Posterior cingulate gyrus (tissue), 11 donors: Measurements from ENCODE around the gene CPLX3.

Experiments used
- DNase-seq, 10 donors: peaks; one replicate each; pipeline versions ENCODE4 v3.0.0 to v3.0.0-alpha.2; 2020 to 2021; ENCODE audit warnings: mixed read lengths in 3 of 10
- intact Hi-C: fragments of 100-400 bp; cut with DNase I; formaldehyde crosslinking; loops from one replicate; pipeline ENCODE4 v1.15.1; 2023

CPLX3 gene

GRCh38 chr15:74800559-74801094 lies 25.8 kb upstream of the CPLX3 start:
- DNase-seq, result peak in 1 of 10 donors; percentile 68
- intact Hi-C loops, result loop anchor here (1.0 kb wide), 1 partner anchor 29 kb away; no protein-coding TSS in a partner anchor

GRCh38 chr15:74801311-74801997 lies 25.0 kb upstream of the CPLX3 start:
- intact Hi-C loops, result no loop called here
- DNase-seq, result peak in 1 of 10 donors; percentile 79

DNA sequence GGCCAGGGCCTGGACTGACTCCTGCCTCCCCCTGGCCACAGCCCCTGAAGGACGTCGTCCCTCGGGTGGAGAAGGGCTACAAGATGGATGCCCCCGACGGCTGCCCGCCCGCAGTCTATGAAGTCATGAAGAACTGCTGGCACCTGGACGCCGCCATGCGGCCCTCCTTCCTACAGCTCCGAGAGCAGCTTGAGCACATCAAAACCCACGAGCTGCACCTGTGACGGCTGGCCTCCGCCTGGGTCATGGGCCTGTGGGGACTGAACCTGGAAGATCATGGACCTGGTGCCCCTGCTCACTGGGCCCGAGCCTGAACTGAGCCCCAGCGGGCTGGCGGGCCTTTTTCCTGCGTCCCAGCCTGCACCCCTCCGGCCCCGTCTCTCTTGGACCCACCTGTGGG lies 24.1 kb upstream of the CPLX3 start:
- no peak for DNase-seq
- intact Hi-C loops, result no loop called here

- intact Hi-C loops, result no loop called here
- no peak for DNase-seq
Observed at GRCh38 chr15:74802862-74803447, 23.5 kb upstream of the CPLX3 start.

DNA sequence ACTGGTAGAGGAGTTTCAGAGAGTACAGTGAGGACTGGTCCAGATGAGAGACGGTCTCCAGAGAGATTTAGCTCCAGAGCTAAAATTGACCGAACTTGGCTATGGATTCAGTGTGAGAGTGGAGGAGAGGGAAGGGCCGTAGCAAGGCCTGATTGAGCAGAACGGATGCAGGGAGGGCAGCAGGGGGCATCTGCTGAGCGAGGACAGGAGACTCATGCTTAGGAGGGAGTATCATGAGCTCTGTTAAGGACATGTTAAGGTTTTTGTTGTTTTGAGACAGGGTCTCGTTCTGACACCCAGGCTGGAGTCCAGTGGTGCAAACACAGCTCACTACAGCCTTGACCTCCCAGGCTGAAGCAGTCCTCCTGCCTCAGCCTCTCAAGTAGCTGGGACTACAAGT lies 21.5 kb upstream of the CPLX3 start:
- intact Hi-C loops, result no loop called here
- DNase-seq, result no peak

DNA sequence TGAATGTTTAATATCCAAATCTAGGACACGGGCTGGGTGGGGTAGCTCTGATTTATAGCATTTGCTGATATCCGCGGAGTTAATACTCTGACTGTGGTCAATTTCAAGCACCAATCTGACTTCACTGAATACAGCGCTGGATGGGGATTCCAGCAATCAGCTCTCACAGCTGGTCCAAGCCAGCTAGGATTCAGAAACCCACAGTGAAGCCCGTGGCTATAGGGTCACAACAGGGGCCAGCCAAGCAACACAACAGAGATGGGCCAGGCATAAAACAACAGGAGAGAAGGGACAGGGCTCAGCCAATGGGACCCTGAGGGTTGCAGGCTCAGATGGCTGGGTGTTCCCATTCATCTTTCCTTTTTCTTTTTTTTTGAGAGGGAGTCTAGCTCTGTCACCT lies 19.1 kb upstream of the CPLX3 start:
- intact Hi-C loops, result no loop called here
- DNase-seq, result peak in 1 of 10 donors; percentile 51

DNA sequence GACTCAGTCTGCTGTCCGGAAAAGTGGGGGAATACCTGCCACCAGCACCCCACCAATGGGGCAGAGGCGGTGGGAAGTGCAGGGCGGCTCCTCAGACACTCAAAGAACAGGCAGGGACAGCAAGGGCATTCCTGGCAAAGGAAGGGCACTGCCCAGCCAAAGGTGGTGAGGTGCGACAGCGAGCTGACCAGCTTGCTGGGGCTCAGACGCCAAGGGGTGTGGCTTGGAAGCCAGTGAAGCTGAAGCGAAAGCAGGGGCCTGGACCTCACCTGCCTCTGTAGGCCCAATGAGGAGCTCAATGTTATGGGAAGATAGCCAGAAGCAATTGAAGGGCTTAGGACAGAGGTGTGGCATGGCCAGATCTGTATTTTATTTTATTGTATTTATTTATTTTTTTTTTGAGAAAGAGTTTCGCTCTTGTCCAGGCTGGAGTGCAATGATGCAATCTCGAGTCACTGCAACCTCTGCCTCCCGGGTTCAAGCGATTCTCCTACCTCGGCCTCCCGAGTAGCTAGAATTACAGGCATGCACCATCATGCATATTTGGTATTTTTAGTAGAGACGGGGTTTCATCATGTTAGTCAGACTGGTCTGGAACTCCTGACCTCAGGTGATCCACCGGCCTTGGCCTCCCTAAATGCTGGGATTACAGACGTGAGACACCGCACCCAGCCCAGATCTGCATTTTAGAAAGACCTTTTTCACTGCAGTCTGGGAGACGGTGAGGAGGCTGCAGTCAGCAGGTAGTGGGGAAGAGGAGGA lies 18.2 kb upstream of the CPLX3 start:
- peak in 1 of 10 donors; percentile 48 for DNase-seq
- intact Hi-C loops, result no loop called here

- intact Hi-C loops, result no loop called here
- no peak for DNase-seq
Observed at GRCh38 chr15:74808840-74809229, 17.6 kb upstream of the CPLX3 start.

- no peak for DNase-seq
- intact Hi-C loops, result no loop called here
Observed at GRCh38 chr15:74809242-74809641, 17.2 kb upstream of the CPLX3 start.

DNA sequence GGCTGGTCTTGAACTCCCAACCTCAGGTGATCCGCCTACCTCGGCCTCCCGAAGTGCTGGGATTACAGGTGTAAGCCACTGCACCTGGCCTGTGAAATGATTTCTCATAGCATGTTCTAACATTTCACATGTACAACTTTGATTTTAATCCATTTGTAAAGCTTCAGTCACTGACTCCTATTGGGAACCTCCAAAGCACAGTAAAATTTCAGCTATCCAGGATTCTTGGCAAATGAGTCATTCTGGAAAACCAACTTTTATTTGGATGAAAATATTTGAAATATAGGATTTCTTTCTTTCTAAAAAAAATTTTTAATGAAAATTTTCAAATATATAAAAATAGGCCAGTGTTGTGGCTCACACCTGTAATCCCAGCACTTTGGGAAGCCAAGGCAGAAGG lies 16.5 kb upstream of the CPLX3 start:
- intact Hi-C loops, result no loop called here
- DNase-seq, result no peak

DNA sequence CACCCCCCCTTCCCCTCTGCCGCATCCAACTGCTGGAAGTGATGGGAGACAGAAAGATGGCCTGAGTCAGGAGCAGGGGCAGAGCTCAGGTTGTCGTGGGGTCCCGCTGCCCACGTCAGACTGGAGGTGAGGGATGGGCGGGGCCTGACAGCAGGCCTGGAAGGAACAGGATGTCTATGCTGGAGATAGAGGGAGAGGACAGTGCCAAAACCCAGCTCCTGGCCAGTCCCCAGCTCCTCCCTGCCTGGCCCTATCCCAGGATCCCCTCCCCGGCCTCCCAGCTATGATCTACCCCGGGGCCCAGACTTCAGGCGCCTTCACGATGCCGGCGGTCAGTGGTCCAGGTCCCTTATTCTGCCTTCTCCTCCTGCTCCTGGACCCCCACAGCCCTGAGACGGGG lies 13.9 kb upstream of the CPLX3 start, which contains the start of gene LMAN1L:
TSS of gene LMAN1L (plus strand) at position 303 of the 400 bp plus-strand sequence. CDS start at position 323, 20 bp downstream.
- DNase-seq, result peak in 2 of 10 donors; percentile 47 to 55
- intact Hi-C loops, result no loop called here

DNA sequence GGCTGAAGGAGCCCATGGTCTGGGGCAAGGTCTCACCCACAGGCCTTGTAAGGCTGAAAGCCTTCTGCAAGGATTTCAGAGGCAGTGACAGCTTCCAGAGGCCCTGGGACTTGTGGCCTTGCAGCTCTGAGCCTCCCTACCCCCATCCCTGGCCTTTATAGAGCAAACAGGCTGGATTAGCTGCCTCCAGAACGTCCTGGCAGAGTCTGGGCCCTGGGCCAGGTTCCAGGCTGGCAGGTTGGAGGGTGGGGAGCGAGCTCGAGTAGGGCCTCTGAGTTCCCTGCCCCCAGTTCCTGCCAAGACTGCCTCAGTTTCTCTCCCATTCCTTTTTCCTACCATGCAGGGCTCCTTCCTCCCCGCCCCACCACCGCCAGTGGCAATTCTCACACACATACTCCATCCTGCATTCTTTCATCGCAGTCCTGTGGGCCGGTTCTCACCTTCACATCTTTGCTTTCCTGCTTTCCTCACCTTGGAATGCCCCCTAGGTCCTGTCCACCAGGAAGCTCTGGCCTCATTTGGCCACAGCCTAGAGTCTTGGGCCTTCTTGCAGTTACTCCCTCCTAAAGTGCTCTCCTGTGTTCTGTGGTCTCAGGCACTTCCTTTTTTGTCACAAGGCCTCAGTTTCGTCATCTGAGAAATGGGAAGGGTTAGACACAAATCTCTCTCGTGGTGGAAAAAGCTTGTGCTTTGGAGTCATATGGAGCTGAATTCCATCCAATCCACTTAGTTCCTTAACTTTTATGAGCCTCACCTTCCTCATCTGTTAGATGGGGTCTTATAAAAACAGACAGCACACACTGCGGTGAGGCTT lies 11.1 kb upstream of the CPLX3 start:
- intact Hi-C loops, result no loop called here
- DNase-seq, result peak in 1 of 10 donors; percentile 58

GRCh38 chr15:74815961-74816360 lies 10.5 kb upstream of the CPLX3 start:
- intact Hi-C loops, result no loop called here

DNA sequence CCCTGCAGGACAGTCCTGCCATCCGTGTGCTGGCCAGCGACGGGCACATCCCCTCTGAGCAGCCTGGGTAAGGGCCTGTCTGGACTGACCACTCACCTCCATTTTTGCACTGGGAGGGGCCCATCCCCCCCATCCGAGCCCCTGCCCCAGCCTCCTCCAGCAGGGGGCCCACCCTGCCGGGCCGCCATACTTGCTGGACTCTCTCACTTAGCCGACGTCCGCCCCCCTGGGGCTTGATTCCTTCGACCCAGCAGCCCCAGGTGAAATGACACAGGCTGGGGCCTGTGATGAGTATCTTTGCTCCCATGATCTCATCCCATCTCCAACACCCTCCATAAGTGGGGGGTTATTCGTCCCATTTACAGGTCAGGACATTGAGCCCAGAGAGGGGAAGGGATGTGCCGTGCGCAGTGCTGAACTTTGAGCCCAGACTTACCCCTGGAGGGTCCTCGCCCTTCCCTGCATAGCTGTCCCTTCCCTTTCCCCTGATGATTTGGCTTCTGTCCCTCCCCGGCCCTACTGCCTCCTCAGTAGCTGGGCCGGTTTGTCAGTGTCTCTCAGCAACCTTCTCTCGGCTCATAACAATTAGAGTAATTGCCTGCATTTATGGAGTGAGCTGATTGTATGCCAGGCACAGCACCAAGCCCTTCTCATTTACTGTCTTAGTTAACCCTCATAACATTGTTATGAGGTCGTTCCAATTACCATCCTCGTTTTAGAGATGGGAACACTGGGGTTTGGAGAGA lies 9.6 kb upstream of the CPLX3 start:
- intact Hi-C loops, result no loop called here
- DNase-seq, result no peak

More at GRCh38 chr15:74815961-74816360, 10.5 kb upstream of the CPLX3 start:
- DNase-seq, result peak in 1 of 10 donors; percentile 83

- peak in 2 of 10 donors; percentile 36 to 82 for DNase-seq
Observed at GRCh38 chr15:74817370-74817737, 9.1 kb upstream of the CPLX3 start.

DNA sequence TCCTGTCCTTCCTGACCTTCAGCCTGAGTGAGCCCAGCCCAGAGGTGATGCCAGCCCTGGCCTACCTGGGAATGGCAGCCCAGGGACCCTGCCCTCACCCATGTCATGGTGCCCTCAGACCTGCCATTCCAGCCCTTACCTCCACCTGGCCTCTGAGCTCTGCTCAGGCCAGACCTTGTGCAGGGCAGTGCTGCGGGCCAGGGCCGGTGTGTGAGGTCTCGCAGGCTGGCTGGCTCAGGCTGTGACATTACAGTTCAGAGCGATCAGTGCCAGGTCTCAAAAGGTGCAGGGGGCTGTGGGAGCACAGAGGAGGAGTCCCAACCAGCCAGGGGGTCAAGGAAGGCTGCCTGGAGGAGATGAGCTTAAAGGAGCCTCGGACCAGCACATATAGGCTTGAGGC lies 6.4 kb upstream of the CPLX3 start:
- intact Hi-C loops, result no loop called here
- DNase-seq, result peak in 1 of 10 donors; percentile 58

More at GRCh38 chr15:74817370-74817737, 9.1 kb upstream of the CPLX3 start:
- intact Hi-C loops, result no loop called here

DNA sequence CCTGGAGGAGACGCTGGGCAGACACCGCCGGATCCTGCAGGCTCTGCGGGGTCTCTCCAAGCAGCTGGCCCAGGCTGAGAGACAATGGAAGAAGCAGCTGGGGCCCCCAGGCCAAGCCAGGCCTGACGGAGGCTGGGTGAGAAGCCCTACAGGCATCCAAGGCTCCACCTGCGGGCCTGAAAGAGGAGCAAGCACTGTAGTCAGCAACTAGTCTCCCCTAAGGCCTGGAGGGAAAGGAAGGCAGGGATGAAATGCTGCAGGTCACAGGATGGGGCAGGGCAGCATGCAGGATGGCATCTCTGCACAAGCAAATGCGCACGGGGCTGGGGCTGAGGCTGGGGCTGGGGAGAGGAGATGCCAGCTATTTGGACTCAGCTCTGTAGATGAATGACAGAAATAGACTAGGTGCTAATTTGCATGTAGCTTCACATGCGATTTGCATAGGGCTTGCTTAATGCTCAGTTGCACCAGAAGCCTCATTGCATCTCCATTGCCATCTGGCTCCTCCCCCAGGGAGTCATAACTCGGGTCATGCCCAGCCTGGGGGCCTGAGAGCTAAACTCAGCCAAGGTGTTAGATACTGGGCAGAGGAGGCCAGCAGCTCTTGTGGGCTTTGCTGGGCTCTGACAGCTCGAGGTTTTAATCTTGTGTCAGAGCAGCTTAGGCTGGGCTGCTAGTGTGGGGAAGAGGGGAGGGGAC lies 5.2 kb upstream of the CPLX3 start:
- DNase-seq, result peak in 1 of 10 donors; percentile 68
- intact Hi-C loops, result no loop called here

- intact Hi-C loops, result no loop called here
- peak in 1 of 10 donors; percentile 56 for DNase-seq
Observed at GRCh38 chr15:74821790-74822158, 4.7 kb upstream of the CPLX3 start.

GRCh38 chr15:74822233-74822632 lies 4.2 kb upstream of the CPLX3 start:
- intact Hi-C loops, result no loop called here
- DNase-seq, result no peak
